ENCODE data around the gene HDAC4. TPM values are rescaled to one million over a fixed set of nuclear protein-coding genes. Genes with fewer than 3 reads are reported as not detected.

HDAC4 gene
- total RNA-seq, 6 experiments from 2014 or later: 7.4 to 13.0 (median 9.5) TPM

DNA sequence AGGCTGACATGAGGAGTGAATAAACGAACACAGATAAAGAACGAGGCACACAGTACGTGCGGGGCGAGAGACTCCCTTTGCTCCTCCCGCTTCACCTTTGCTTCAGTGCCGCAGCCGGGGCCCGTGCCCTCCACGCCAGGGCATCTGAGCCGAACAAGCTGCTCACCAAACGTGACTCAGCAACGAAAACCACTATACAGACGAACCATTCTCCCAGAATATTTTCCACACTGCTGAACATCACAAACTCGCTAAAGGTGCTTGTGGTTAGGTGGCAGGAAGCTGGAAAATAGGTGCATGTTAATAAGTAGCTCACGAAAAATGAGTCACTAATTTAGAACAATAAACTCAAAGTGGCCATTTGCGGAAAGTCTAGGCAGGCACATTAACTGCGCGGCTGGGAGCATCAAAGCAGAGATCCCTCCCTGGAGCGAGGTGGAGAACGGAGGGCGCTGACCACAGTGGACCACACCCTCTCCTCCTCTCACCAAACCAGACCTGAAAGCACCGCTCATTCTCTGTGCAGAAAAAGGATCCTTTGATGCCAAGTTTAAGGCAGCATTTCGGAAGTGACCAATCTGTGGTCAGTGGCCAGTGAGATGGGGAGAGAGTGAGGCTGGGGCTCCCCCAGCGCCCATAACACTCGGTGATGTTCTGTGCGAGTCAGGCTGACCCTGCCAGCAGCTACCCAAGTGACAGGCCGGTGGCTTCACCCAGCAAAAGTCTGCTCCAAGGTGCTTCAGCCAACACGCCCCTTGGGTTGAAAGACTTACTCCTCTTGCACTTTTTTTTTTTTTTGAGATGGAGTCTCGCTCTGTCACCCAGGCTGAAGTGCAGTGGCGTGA, 153.2 kb downstream of the HDAC4 start:
- H3K27ac Mint-ChIP-seq: no peak overlapping the region
- H3K4me1 Mint-ChIP-seq (ENCODE audit: low read depth): peaks cover 17% of the 10 kb centered on the region
- no peaks in the 10 kb centered on the region for H3K9me3 Mint-ChIP-seq
- no peak for DNase-seq
- no peak overlapping the region for H3K4me3 Mint-ChIP-seq
- no peaks in the 10 kb centered on the region for H3K27me3 Mint-ChIP-seq (ENCODE audit: insufficient read depth)
- H3K36me3 Mint-ChIP-seq (ENCODE audit: low read depth): no peaks in the 10 kb centered on the region
- TF ChIP-seq, protein P1, sequence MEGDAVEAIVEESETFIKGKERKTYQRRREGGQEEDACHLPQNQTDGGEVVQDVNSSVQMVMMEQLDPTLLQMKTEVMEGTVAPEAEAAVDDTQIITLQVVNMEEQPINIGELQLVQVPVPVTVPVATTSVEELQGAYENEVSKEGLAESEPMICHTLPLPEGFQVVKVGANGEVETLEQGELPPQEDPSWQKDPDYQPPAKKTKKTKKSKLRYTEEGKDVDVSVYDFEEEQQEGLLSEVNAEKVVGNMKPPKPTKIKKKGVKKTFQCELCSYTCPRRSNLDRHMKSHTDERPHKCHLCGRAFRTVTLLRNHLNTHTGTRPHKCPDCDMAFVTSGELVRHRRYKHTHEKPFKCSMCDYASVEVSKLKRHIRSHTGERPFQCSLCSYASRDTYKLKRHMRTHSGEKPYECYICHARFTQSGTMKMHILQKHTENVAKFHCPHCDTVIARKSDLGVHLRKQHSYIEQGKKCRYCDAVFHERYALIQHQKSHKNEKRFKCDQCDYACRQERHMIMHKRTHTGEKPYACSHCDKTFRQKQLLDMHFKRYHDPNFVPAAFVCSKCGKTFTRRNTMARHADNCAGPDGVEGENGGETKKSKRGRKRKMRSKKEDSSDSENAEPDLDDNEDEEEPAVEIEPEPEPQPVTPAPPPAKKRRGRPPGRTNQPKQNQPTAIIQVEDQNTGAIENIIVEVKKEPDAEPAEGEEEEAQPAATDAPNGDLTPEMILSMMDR (IDR thresholded peaks at IDR 0.05): no peak

DNA sequence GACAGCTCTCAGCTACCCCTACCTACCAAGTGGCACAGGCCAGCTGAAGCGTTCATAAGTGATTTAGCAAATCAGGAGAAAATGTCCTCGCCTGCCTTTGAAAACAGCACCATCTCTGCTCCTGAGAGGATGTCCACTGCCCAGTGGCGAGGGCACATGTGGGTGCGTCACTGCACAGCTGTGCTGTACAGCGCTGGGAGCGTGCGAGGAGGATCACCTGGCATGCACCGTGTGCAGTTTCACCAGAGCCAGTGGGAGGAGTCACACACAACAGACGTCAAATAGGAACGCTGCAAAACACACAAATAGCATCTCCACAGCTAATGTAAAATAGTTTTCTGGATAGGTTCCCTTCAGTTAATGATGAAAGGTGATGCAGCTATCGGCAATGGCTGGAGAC, 154.1 kb downstream of the HDAC4 start:
- Mint-ChIP-seq H3K36me3 (ENCODE audit: low read depth) (no peaks in the 10 kb centered on the region), H3K27me3 (ENCODE audit: insufficient read depth) (peaks cover 2% of the 10 kb centered on the region; the same call in 1 of the 2 replicates), H3K9me3 (no peaks in the 10 kb centered on the region), H3K4me3 (no peak overlapping the region), H3K4me1 (ENCODE audit: low read depth) (peaks cover 17% of the 10 kb centered on the region), H3K27ac (no peak overlapping the region)
- TF ChIP-seq, protein P1 (IDR thresholded peaks at IDR 0.05): no peak
- no peak for DNase-seq

- Mint-ChIP-seq H3K36me3 (ENCODE audit: low read depth) (no peaks in the 10 kb centered on the region), H3K4me3 (no peak overlapping the region), H3K9me3 (no peaks in the 10 kb centered on the region), H3K27me3 (ENCODE audit: insufficient read depth) (peaks cover 2% of the 10 kb centered on the region; the same call in 1 of the 2 replicates), H3K27ac (no peak overlapping the region), H3K4me1 (ENCODE audit: low read depth) (peaks cover 17% of the 10 kb centered on the region)
- DNase-seq: no peak
- TF ChIP-seq, protein P1 (IDR thresholded peaks at IDR 0.05): no peak
Observed at GRCh38 chr2:239245872-239246721, 154.7 kb downstream of the HDAC4 start.

GRCh38 chr2:239245107-239245506, 155.7 kb downstream of the HDAC4 start:
- TF ChIP-seq, protein P1 (IDR thresholded peaks at IDR 0.05): no peak
- peaks cover 2% of the 10 kb centered on the region; the same call in 1 of the 2 replicates for H3K27me3 Mint-ChIP-seq (ENCODE audit: insufficient read depth)
- H3K9me3 Mint-ChIP-seq: no peaks in the 10 kb centered on the region
- H3K36me3 Mint-ChIP-seq (ENCODE audit: low read depth): no peaks in the 10 kb centered on the region
- no peak for DNase-seq
- no peak overlapping the region for H3K4me3 Mint-ChIP-seq
- no peak overlapping the region for H3K27ac Mint-ChIP-seq
- H3K4me1 Mint-ChIP-seq (ENCODE audit: low read depth): peaks cover 22% of the 10 kb centered on the region

DNA sequence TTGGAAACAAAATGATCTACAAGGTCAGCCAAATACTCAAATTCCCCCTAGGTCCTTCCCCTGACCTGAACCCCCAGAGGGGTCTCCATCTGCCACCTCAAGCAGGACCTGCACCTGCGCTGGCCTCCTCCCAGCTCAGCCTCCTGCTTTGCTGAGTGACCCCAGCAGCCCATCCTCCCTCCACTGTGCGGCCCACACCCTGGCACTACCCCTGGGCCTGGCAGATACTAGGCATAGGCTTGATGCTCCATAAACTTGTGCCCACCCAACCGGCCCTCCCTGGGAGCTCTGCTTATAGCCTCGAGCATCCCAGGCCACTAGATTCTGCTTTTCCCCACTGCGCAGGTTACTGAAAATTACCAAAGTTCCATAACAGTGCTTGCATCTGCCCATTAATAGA, 156.2 kb downstream of the HDAC4 start:
- H3K36me3 Mint-ChIP-seq (ENCODE audit: low read depth): no peaks in the 10 kb centered on the region
- H3K27me3 Mint-ChIP-seq (ENCODE audit: insufficient read depth): peaks cover 2% of the 10 kb centered on the region; the same call in 1 of the 2 replicates
- H3K4me1 Mint-ChIP-seq (ENCODE audit: low read depth): peaks cover 21% of the 10 kb centered on the region
- no peaks in the 10 kb centered on the region for H3K9me3 Mint-ChIP-seq
- no peak overlapping the region for H3K27ac Mint-ChIP-seq
- TF ChIP-seq, protein P1 (IDR thresholded peaks at IDR 0.05): no peak
- no peak for DNase-seq
- no peak overlapping the region for H3K4me3 Mint-ChIP-seq
